Astrocyte of the cerebellum (primary cell): ENCODE measurements around the gene STARD10.

Experiments used
- DNase-seq: peaks from one replicate; pipeline ENCODE4 v3.0.0-alpha.2; 2011; ENCODE audit warnings: low read depth
- H3K4me3 ChIP-seq: 2 replicates; pipeline ENCODE4 v1.5.1; 2011; ENCODE audit warnings: mild to moderate bottlenecking, low read depth, low read length, moderate library complexity
- in situ Hi-C: cut with HindIII; loops from 2 replicates; pipeline ENCODE4 v1.10.0; 2017; ENCODE audit warnings: low sequenced_read_pairs
- TF ChIP-seq, protein P1 (sequence below): IDR thresholded peaks from 2 replicates; pipeline ENCODE4 v1.5.1; 2012; ENCODE audit warnings: low read length, low read depth, moderate library complexity, mild to moderate bottlenecking; ENCODE audit errors: missing control alignments

Gene STARD10

DNA sequence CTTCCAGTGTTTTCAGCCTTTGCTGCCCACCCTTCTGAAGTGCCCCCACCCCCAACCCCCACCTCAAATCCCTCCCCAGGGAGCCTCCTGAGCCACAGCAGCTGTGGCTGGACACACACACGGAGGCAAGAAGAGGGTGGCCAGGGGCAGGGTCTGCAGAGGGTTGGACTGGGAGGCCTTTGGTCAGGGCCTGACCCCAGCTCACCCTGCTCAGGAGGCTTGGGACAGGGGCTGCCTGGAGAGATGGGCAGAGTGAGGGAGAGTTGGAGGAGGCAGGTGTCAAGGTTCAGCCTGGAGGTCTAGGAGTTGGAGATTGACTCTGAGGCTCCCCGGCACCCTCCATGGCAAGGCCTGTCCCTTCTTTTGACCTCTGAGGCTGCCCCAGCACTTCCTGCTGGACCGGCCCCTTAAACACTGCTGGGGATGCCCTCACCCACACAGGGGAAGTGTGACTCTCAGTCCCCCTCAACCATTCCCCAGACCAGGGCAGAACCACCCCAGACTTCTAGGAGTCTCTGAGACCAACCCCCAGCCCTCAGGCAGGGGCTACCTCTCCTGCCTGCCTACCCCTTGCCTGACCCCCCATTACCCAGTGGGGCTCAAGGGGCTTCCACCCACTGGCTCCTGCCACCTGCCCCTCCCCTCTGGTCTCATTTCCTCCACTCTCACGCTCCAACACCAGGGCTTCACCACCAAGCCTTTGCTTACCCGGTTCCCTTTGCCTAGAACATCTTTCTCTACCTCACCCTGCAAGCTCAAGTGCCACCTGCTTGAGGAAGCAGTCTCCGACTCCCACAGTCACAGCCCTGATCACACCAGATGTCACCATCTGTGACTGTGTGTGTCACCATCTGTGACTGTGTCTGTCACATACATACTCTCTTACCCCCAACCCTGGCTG is 50.3 kb downstream of the STARD10 start:
- DNase-seq = no peak
- no peak overlapping the region for H3K4me3 ChIP-seq
- TF ChIP-seq, protein P1, sequence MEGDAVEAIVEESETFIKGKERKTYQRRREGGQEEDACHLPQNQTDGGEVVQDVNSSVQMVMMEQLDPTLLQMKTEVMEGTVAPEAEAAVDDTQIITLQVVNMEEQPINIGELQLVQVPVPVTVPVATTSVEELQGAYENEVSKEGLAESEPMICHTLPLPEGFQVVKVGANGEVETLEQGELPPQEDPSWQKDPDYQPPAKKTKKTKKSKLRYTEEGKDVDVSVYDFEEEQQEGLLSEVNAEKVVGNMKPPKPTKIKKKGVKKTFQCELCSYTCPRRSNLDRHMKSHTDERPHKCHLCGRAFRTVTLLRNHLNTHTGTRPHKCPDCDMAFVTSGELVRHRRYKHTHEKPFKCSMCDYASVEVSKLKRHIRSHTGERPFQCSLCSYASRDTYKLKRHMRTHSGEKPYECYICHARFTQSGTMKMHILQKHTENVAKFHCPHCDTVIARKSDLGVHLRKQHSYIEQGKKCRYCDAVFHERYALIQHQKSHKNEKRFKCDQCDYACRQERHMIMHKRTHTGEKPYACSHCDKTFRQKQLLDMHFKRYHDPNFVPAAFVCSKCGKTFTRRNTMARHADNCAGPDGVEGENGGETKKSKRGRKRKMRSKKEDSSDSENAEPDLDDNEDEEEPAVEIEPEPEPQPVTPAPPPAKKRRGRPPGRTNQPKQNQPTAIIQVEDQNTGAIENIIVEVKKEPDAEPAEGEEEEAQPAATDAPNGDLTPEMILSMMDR = no peak
- in situ Hi-C loops = no loop called here

DNA sequence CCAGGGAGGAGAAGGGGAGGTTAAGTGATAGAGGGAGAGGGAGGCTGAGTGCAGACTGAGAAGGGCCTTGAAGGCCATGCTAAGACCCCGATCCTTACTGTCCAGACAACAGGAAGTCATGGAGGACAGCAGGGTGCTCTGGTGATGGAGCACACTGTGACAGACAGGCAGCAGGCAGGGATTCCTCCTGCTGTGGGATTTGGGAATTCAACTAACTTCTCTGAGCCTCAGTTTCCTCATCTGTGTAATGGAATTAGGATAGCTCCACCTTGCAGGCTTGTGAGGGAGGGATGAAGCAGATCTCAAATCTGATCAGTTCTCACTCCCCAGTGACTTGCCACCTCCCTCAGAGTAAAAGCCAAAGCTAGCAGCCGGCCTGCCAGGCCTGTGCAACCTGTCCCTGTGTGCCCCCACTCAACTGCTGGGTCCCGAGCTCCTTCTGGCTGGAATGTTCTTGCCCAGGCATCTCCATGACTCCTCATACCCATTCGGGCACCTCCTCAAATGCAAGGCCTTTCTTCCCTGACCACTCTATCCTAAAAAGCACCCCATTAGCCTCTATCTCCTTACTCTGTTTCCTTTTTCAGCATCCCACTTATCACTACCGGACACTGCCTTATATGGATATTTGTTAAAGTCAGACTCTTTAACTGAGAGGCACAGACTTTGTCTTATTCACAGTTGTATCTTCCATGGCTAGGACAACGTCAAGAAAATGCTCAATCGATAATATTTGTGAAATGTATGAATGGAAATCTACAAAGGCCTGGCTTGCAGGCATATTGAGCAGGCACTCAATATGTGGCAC is 51.1 kb downstream of the STARD10 start:
- in situ Hi-C loops = no loop called here
- TF ChIP-seq, protein P1 = no peak
- DNase-seq = no peak

DNA sequence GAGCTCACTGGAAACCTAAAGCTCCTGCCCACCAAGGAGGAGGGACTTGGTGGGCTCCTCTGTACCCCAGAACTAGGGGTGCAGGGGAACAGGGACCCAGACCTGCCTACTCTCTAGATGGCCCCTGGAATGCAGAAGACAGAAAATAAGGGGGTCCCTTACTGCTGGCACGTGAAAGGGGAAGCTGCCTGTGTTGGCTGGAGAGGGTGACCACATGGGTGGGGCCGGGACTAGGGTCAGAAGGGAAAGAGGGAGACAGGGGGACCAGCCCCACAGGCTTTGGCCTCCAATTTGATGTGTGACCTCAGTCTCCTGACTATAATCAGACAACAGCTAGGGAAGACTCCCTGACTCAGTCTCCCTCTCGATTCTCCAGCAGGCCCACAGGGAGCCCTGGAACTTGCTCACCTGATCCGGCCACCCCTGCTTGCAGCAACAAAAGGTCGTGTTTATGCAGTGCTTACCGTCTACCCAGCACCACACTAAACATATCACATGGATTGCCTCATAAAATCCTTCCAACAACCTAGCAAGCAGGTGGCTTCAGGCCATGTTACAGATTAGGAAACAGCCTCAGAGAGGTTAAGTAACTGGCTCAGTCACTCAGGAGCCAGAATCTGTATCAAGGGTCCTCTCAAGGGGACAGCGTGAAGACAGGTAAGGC is 51.9 kb downstream of the STARD10 start:
- no peak overlapping the region for H3K4me3 ChIP-seq
- DNase-seq = no peak
- in situ Hi-C loops = no loop called here
- TF ChIP-seq, protein P1 = no peak

More for the DNA sequence above, 51.1 kb downstream of the STARD10 start:
- H3K4me3 ChIP-seq = no peak overlapping the region

DNA sequence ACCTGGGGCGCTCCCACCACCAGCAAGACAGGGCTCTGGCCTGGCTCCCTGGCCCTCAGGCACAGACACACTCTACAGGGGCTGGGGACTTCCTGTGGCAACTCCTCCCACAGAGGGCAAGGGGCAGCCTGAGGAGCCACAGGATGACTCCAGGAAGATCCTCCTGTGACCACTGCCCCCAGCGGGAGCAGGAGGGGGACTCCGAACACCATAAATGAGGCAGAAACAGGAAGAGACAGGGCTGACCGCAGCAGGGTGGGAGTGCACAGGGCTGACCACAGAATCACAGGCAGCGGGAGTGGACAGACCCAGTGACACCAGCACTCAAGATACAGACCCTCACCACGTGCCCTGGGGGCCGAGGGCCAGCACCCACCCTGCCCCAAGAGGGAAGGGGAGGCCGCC is 52.4 kb downstream of the STARD10 start:
- no peak for DNase-seq
- H3K4me3 ChIP-seq = no peak overlapping the region
- TF ChIP-seq, protein P1 = no peak
- in situ Hi-C loops = no loop called here

DNA sequence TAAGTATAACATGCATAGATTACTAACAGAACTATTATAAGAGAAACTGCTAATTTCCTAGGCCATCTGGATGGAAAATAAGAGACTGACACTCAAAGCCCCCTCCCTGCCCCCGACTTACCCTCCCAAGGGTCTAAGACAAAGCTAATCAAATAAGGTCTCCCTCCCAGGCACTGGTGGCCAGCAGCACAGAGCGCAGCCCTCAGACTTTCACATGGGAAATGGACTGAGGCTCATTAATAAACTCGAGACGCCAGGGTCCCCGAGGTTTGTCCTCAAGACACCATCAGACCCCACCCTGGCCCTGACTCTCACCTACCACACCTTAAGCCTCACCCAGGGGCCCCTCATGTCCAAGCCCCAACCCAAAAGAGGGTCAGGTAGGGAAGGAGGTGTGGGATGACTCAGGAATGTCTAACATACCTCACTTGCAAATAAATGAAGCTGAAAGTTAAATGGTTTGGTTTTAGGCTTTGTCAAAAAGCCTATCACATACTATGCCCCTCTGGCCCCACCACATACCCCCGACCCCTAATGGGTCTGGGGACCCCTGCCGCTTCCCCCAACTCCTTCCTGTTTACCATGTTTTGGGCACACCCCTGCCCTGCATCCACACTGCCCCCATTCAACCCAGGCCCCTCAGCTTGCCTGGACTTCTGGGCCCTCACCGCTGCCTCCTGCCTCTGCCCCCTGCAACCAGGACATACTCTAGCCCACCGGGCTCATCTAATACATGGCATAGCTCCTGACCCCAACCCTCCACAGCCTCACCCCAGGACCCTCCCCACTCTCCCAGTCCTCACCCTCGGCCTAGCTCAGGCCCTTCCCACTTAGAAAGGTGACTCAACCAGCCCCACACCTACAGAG is 53.1 kb downstream of the STARD10 start:
- TF ChIP-seq, protein P1 = no peak
- in situ Hi-C loops = no loop called here
- no peak for DNase-seq
- no peak overlapping the region for H3K4me3 ChIP-seq
